Suprapubic skin (tissue), 3 donors: Measurements from ENCODE around the gene EXOC7.

ENCODE experiments used
- CTCF ChIP-seq, 2 donors: fragments of 200-600 bp in 1 of 2; fragments of 450-650 bp in 1 of 2; sonication (generic) in 1 of 2; IDR thresholded peaks; one replicate each; pipeline ENCODE4 v1.5.1; 2016 to 2019; ENCODE audit warnings: antibody characterized with exemption in 2 of 2, mild to moderate bottlenecking in 1 of 2, moderate library complexity in 1 of 2
- EP300 ChIP-seq: sonication (generic); formaldehyde crosslinking; IDR thresholded peaks from one replicate; pipeline ENCODE4 v1.6.1; 2017; ENCODE audit warnings: antibody characterized with exemption
- POLR2A ChIP-seq, 2 donors: fragments of 450-650 bp; IDR thresholded peaks; one replicate each; pipeline ENCODE4 v1.6.1; 2017; ENCODE audit warnings: antibody characterized with exemption in 2 of 2, mild to moderate bottlenecking in 2 of 2, moderate library complexity in 2 of 2

DNA sequence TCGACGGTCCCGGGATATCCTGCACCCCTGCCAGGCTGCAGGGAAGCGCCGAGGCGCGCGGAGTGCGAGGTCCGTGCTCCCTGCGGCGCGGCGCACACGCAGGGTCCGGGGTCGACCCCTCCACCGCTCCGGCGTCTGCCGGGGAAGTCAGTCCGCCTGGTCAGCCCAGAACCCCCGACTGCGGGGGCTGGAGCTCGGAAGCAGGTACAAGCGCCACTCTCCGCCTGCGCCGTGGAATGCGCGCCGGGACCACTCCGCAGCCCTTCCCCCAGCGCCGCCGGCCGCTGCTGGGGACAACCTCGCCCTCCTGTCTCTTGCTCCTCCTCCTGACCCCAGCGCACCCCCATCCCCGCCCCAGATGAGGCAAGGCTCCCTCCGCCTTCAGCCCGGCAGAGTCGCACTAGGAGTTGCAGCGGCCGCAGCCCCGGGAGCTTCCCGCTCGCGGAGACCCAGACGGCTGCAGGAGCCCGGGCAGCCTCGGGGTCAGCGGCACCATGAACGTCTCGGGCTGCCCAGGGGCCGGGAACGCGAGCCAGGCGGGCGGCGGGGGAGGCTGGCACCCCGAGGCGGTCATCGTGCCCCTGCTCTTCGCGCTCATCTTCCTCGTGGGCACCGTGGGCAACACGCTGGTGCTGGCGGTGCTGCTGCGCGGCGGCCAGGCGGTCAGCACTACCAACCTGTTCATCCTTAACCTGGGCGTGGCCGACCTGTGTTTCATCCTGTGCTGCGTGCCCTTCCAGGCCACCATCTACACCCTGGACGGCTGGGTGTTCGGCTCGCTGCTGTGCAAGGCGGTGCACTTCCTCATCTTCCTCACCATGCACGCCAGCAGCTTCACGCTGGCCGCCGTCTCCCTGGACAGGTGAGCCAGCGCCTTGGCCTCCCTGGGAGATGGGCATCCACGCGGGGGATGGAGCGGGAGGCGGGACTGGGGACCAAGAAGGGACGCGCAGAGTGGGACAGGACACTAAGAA lies 28.9 kb downstream of the EXOC7 start, which contains the start of gene GALR2:
- no peak for TF ChIP-seq CTCF (IDR thresholded peaks at IDR 0.05)
- TF ChIP-seq POLR2A (IDR thresholded peaks at IDR 0.05): no peak
- TF ChIP-seq EP300: no peak
